RWPE1 (cell line): ENCODE results near the gene EFNA5.

ENCODE experiments used
- CTCF ChIA-PET: fragments of 350-600 bp; sonication (Branson Sonifier 250); formaldehyde crosslinking; extraction: SDS; loops from one replicate; lab custom pipeline; 2021; lab: Yijun Ruan, JAX
- POLR2A ChIA-PET: fragments of 400-600 bp; formaldehyde crosslinking; extraction: SDS; loops from one replicate; lab custom pipeline; 2020; ENCODE audit warnings: antibody characterized with exemption; ENCODE audit not compliant: low non-redundant PET; lab: Yijun Ruan, JAX
- DNase-seq: peaks from one replicate; pipeline ENCODE4 v3.0.0; 2012; ENCODE audit warnings: low spot score
- H3K27ac ChIP-seq: fragments of 450-650 bp; 2 replicates; pipeline ENCODE4 v1.5.1; 2017
- CTCF ChIP-seq: fragments of 450-650 bp; conservative IDR thresholded peaks from 2 replicates; pipeline ENCODE4 v1.5.1; 2017; ENCODE audit warnings: low read depth, mild to moderate bottlenecking

The EFNA5 gene

GRCh38 chr5:107518616-107519015, 152.1 kb downstream of the EFNA5 start:
- POLR2A ChIA-PET: no interaction called here
- DNase-seq: no peak
- CTCF ChIA-PET: interaction anchor here (0.6 kb wide), 1 partner anchor 158 kb away, joined by 4 read pairs; no protein-coding TSS in a partner anchor
- TF ChIP-seq CTCF: no peak
- H3K27ac ChIP-seq: no peak overlapping the region

GRCh38 chr5:107518190-107518589, 152.5 kb downstream of the EFNA5 start:
- POLR2A ChIA-PET: no interaction called here
- no peak overlapping the region for H3K27ac ChIP-seq
- no peak for DNase-seq
- CTCF ChIA-PET: interaction anchor here (0.6 kb wide), 1 partner anchor 158 kb away, joined by 4 read pairs; no protein-coding TSS in a partner anchor
- TF ChIP-seq CTCF: no peak

- ChIA-PET POLR2A (no interaction called here), CTCF (interaction anchor here (0.5 kb wide), 1 partner anchor 14 kb away, joined by 4 read pairs; no protein-coding TSS in a partner anchor)
- no peak for DNase-seq
- TF ChIP-seq CTCF: no peak
- H3K27ac ChIP-seq: no peak overlapping the region
These were observed 153.3 kb downstream of the EFNA5 start for GRCh38 chr5:107517185-107518033.

- no peak for TF ChIP-seq CTCF
- no peak for DNase-seq
- no peak overlapping the region for H3K27ac ChIP-seq
- POLR2A ChIA-PET: no interaction called here
- CTCF ChIA-PET: no interaction called here
These were observed 154.1 kb downstream of the EFNA5 start for GRCh38 chr5:107516452-107517184.

GRCh38 chr5:107515521-107516080, 155.1 kb downstream of the EFNA5 start:
- no peak overlapping the region for H3K27ac ChIP-seq
- ChIA-PET POLR2A (no interaction called here), CTCF (no interaction called here)
- no peak for TF ChIP-seq CTCF
- DNase-seq: no peak

GRCh38 chr5:107514305-107514704, 156.4 kb downstream of the EFNA5 start:
- DNase-seq: peak; percentile 26
- CTCF ChIA-PET: no interaction called here
- H3K27ac ChIP-seq: no peak overlapping the region
- POLR2A ChIA-PET: no interaction called here
- TF ChIP-seq CTCF: no peak
